ENCODE data around the gene ZDHHC9. TPM values are rescaled to one million over a fixed set of nuclear protein-coding genes. Genes with fewer than 3 reads are reported as not detected.
"Not testable (repeated sequence)": the region's sequence is repeated elsewhere in the genome, so short reads cannot be mapped to it uniquely, and the experiment has no call there.

The ZDHHC9 gene
- 3.9 and 4.2 TPM in 2 replicates for total RNA-seq

DNA sequence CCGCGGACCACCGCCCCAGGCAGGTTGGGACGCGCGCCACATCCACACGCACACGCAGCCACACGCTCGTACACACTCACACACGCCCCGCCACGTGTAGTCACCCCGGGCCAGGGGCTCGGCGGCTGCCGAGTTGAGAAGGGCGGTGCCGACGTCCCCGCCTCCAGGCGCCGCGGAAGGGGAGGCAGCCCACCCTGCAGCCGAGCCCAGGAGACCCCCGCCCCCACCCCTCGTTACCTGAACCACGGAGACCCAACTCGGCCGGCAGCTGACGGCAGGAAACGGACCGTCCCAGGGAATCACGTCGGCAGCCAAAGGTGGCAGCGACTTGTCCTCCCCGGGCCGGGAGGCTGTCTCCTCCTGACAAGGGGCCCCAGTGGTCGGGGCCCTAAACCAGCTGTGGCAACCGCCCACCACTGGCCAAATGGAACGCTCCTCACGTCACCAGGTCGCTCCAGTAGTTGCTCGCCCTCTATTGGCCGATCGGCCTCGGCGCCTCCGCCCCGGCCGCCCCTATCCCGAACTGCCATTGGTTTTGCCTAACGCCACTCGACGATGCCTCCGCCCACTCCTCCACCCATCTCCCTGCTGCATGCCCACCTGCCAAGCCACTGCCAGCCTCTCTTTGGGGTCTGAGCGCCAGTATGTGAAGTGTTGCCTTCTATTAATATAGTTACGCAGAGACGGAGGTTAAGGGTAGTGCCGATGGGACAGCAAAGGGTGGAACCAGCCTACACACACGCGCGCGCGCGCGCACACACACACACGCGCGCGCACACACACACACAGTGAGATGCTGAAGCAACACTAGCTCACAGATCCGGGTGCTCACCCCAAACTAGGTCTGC is at the start of gene ZDHHC9:
Gene ZDHHC9 (minus strand): TSS at position 428 of the 848 bp plus-strand sequence. CDS start 1,941 bp downstream, outside the sequence.
- Mint-ChIP-seq H3K4me3 (peak within 1 kb of the TSS; percentile 94), H3K36me3 (ENCODE audit: low read depth) (peaks cover 2% of the 10 kb centered on the region), H3K4me1 (peaks cover 14% of the 10 kb centered on the region), H3K27ac (peak within 1 kb of the TSS; percentile 77), H3K9me3 (no peaks in the 10 kb centered on the region), H3K27me3 (no peaks in the 10 kb centered on the region)
- DNase-seq (peak; percentile 74), ATAC-seq (ENCODE audit: low read depth) (peak; percentile 99)
- POLR2A ChIA-PET, result interaction anchor here (0.8 kb wide), 1 partner anchor 62 kb away, joined by 3 read pairs; the partner anchor contains the start of gene UTP14A
- TF ChIP-seq, protein P1, sequence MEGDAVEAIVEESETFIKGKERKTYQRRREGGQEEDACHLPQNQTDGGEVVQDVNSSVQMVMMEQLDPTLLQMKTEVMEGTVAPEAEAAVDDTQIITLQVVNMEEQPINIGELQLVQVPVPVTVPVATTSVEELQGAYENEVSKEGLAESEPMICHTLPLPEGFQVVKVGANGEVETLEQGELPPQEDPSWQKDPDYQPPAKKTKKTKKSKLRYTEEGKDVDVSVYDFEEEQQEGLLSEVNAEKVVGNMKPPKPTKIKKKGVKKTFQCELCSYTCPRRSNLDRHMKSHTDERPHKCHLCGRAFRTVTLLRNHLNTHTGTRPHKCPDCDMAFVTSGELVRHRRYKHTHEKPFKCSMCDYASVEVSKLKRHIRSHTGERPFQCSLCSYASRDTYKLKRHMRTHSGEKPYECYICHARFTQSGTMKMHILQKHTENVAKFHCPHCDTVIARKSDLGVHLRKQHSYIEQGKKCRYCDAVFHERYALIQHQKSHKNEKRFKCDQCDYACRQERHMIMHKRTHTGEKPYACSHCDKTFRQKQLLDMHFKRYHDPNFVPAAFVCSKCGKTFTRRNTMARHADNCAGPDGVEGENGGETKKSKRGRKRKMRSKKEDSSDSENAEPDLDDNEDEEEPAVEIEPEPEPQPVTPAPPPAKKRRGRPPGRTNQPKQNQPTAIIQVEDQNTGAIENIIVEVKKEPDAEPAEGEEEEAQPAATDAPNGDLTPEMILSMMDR (IDR thresholded peaks at IDR 0.05), result no peak
- intact Hi-C loops (cut with micrococcal nuclease), result loop anchor here (1.0 to 5.0 kb wide), 4 partner anchors 61 to 139 kb away; partner anchors contain the start of genes BCORL1 and UTP14A
- CTCF ChIA-PET, result no interaction called here

DNA sequence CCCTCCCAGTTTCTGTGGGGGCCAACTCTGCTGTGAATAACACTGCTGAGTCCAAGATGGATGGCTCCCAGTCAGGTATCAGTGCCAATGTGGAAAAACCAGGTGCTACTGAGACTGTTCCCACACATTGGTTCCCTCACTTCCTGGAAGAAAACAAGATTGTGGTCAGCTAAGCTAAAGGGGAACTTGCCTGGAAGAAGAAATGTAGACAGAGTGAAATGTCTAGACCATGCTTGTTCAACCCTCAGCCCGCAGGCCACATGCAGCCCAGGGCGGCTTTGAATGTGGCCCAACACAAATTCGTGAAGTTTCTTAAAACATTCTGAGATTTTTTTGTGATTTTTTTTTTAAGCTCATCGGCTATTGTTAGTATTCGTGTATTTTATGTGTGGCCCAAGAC is 33.7 kb upstream of the ZDHHC9 start:
- no peaks in the 10 kb centered on the region for H3K27me3 Mint-ChIP-seq

GRCh38 chrX:129876771-129877305 is 33.2 kb upstream of the ZDHHC9 start:
- H3K36me3 Mint-ChIP-seq (ENCODE audit: low read depth), result no peaks in the 10 kb centered on the region
- H3K27me3 Mint-ChIP-seq, result no peaks in the 10 kb centered on the region
- DNase-seq (no peak), ATAC-seq (ENCODE audit: low read depth) (no peak)
- intact Hi-C loops (cut with micrococcal nuclease), result no loop called here
- no peak overlapping the region for H3K27ac Mint-ChIP-seq
- TF ChIP-seq, protein P1 (IDR thresholded peaks at IDR 0.05), result no peak
- ChIA-PET POLR2A (no interaction called here), CTCF (no interaction called here)
- no peaks in the 10 kb centered on the region for H3K4me1 Mint-ChIP-seq
- no peak overlapping the region for H3K4me3 Mint-ChIP-seq
- H3K9me3 Mint-ChIP-seq, result no peaks in the 10 kb centered on the region

More for the DNA sequence above, 33.7 kb upstream of the ZDHHC9 start:
- Mint-ChIP-seq H3K4me3 (no peak overlapping the region), H3K27ac (no peak overlapping the region), H3K9me3 (no peaks in the 10 kb centered on the region), H3K4me1 (no peaks in the 10 kb centered on the region), H3K36me3 (ENCODE audit: low read depth) (no peaks in the 10 kb centered on the region)
- DNase-seq (no peak), ATAC-seq (ENCODE audit: low read depth) (no peak)
- intact Hi-C loops (cut with micrococcal nuclease), result no loop called here
- POLR2A ChIA-PET, result no interaction called here
- CTCF ChIA-PET, result no interaction called here
- TF ChIP-seq, protein P1 (IDR thresholded peaks at IDR 0.05), result no peak

DNA sequence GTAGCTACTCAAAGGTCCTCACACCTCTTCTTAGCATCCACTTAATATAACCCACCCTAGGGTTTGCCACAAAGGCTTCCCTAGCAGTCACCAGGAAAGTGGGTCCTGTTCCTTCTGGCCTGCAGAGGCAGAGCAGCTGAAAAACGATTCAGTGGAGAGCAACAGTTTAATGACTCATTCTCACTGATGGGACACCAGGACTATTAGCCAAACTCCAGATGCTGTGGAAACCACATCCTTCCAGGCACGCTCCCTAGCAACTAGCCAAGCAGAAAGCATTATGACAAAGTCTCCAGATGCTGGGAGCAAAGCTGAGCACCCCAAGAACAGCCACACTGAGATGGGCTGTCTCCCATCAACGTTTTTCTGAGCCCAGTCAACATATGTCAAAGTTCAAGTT is 32.0 kb upstream of the ZDHHC9 start:
- Mint-ChIP-seq H3K4me3 (no peak overlapping the region), H3K9me3 (no peaks in the 10 kb centered on the region), H3K4me1 (no peaks in the 10 kb centered on the region), H3K27ac (no peak overlapping the region), H3K36me3 (ENCODE audit: low read depth) (no peaks in the 10 kb centered on the region), H3K27me3 (no peaks in the 10 kb centered on the region)
- intact Hi-C loops (cut with micrococcal nuclease), result no loop called here
- TF ChIP-seq, protein P1 (IDR thresholded peaks at IDR 0.05), result no peak
- ChIA-PET POLR2A (no interaction called here), CTCF (no interaction called here)
- DNase-seq (no peak), ATAC-seq (ENCODE audit: low read depth) (no peak)

GRCh38 chrX:129872524-129872923 is 28.8 kb upstream of the ZDHHC9 start:
- no peaks in the 10 kb centered on the region for H3K4me1 Mint-ChIP-seq
- ATAC-seq (ENCODE audit: low read depth) (no peak), DNase-seq (no peak)
- H3K27ac Mint-ChIP-seq, result no peak overlapping the region
- TF ChIP-seq, protein P1 (IDR thresholded peaks at IDR 0.05), result no peak
- POLR2A ChIA-PET, result no interaction called here
- CTCF ChIA-PET, result no interaction called here
- H3K9me3 Mint-ChIP-seq, result no peaks in the 10 kb centered on the region
- no peak overlapping the region for H3K4me3 Mint-ChIP-seq
- no peaks in the 10 kb centered on the region for H3K36me3 Mint-ChIP-seq (ENCODE audit: low read depth)
- H3K27me3 Mint-ChIP-seq, result peaks cover 3% of the 10 kb centered on the region
- intact Hi-C loops (cut with micrococcal nuclease), result no loop called here

- H3K4me3 Mint-ChIP-seq; CTCF ChIA-PET; POLR2A ChIA-PET; DNase-seq; H3K27ac Mint-ChIP-seq; H3K9me3 Mint-ChIP-seq; H3K36me3 Mint-ChIP-seq (ENCODE audit: low read depth); H3K4me1 Mint-ChIP-seq; ATAC-seq (ENCODE audit: low read depth); intact Hi-C loops (cut with micrococcal nuclease): not testable (repeated sequence)
- H3K27me3 Mint-ChIP-seq, result peaks cover 10% of the 10 kb centered on the region
Observed at GRCh38 chrX:129866321-129866720, 22.6 kb upstream of the ZDHHC9 start.

GRCh38 chrX:129859134-129859533 is 15.4 kb upstream of the ZDHHC9 start:
- CTCF ChIA-PET, POLR2A ChIA-PET, H3K27ac Mint-ChIP-seq: not testable (repeated sequence)

More at GRCh38 chrX:129859134-129859533, 15.4 kb upstream of the ZDHHC9 start:
- H3K36me3 Mint-ChIP-seq (ENCODE audit: low read depth); H3K27me3 Mint-ChIP-seq; H3K4me1 Mint-ChIP-seq; DNase-seq; H3K9me3 Mint-ChIP-seq; ATAC-seq (ENCODE audit: low read depth); intact Hi-C loops (cut with micrococcal nuclease); H3K4me3 Mint-ChIP-seq: not testable (repeated sequence)

Data from activated B cell treated with CpG ODN at 0.5 μM for 24 hours (primary cell).